Nephron (organoid): Measurements from ENCODE around the gene KDM1A.

Source experiments
- H3K27ac Mint-ChIP-seq, 3 experiments: 2 replicates each; pipeline ENCODE4 v1.8.0; 2020; ENCODE audit warnings: mixed read lengths in 3 of 3, mild to moderate bottlenecking in 2 of 3, moderate library complexity in 1 of 3
- H3K27me3 Mint-ChIP-seq: 2 replicates; pipeline ENCODE4 v1.8.0; 2021; ENCODE audit warnings: low read depth, mild to moderate bottlenecking, moderate library complexity, mixed read lengths
- H3K36me3 Mint-ChIP-seq: 2 replicates; pipeline ENCODE4 v1.8.0; 2020; ENCODE audit warnings: low read depth, mixed read lengths
- H3K4me1 Mint-ChIP-seq: 2 replicates; pipeline ENCODE4 v1.8.0; 2020; ENCODE audit warnings: mixed read lengths
- H3K4me3 Mint-ChIP-seq, 3 experiments: 2 replicates each; pipeline ENCODE4 v1.8.0; 2020; ENCODE audit warnings: mild to moderate bottlenecking in 3 of 3, mixed read lengths in 3 of 3, moderate library complexity in 2 of 3
- H3K9me3 Mint-ChIP-seq: 2 replicates; pipeline ENCODE4 v1.8.0; 2020; ENCODE audit warnings: mixed read lengths
- TF ChIP-seq, protein P1 (sequence below), 3 experiments: fragments of 200-600 bp; sonication (generic); IDR thresholded peaks; one replicate each; pipeline ENCODE4 v1.5.0; 2021; ENCODE audit warnings: antibody characterized with exemption in 3 of 3; ENCODE audit not compliant: unreplicated experiment in 3 of 3

Gene KDM1A

DNA sequence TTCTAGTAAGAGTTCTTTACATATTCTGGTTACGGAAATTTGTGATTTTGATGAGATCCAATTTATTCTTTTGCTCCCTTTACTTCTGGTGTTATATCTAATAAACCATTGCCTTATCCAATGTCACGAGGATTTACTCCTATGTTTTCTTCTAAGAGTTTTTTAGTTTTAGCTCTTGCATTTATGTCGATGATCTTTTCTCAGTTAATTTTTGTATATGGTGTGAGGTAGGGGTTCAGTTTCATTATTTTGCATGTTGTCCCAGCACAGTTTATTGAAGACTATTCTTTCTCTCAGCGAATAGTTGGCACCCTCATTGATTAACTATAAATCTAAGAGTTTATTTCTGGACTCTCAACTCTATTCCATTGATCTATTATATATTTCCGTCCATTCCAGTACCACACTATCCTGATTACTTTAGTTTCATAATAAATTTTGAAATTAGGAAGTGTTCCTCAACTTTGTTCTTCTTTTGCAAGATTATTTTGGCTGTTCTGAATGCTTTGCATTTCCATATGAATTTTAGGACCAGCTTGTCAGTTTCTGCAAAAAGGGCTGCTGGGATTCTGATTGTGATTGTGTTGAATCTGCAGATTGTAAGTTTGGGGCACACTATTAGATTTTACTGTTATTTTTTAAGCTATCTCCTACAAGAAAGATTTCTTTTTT lies 4.0 kb downstream of the KDM1A start:
- peak overlapping the region in 1 of 3 experiments; percentile 25 for H3K27ac Mint-ChIP-seq
- peaks cover 34% of the 10 kb centered on the region for H3K4me1 Mint-ChIP-seq
- peak overlapping the region; percentile 63 to 71 (median 64) for H3K4me3 Mint-ChIP-seq
- H3K36me3 Mint-ChIP-seq = peaks cover 40% of the 10 kb centered on the region
- no peaks in the 10 kb centered on the region for H3K27me3 Mint-ChIP-seq
- TF ChIP-seq, protein P1, sequence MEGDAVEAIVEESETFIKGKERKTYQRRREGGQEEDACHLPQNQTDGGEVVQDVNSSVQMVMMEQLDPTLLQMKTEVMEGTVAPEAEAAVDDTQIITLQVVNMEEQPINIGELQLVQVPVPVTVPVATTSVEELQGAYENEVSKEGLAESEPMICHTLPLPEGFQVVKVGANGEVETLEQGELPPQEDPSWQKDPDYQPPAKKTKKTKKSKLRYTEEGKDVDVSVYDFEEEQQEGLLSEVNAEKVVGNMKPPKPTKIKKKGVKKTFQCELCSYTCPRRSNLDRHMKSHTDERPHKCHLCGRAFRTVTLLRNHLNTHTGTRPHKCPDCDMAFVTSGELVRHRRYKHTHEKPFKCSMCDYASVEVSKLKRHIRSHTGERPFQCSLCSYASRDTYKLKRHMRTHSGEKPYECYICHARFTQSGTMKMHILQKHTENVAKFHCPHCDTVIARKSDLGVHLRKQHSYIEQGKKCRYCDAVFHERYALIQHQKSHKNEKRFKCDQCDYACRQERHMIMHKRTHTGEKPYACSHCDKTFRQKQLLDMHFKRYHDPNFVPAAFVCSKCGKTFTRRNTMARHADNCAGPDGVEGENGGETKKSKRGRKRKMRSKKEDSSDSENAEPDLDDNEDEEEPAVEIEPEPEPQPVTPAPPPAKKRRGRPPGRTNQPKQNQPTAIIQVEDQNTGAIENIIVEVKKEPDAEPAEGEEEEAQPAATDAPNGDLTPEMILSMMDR (IDR thresholded peaks at IDR 0.05; ENCODE audit: unreplicated experiment in 3 of 3) = no peak
- H3K9me3 Mint-ChIP-seq = peaks cover 20% of the 10 kb centered on the region

DNA sequence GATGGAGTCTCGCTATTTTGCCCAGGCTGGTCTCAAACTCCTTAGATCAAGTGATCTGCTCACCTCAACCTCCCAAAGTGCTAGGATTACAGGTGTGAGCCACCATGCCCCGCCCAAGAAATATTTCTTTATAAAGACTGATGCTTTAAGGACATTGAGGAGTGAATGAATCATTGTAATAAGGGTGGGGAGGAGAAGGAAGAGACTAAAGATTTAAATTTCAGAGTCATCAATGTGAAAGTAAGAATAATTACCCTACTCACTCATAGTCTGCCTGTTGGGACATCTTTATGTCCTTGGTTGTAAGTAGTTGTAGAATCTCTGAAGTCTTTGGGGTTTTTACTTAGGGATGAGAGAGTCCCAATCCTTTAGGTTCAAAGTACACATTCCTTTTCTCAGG lies 7.3 kb downstream of the KDM1A start:
- no peaks in the 10 kb centered on the region for H3K27me3 Mint-ChIP-seq
- peaks cover 24% of the 10 kb centered on the region for H3K4me1 Mint-ChIP-seq
- no peak overlapping the region for H3K4me3 Mint-ChIP-seq
- peaks cover 14% of the 10 kb centered on the region for H3K9me3 Mint-ChIP-seq
- TF ChIP-seq, protein P1 (IDR thresholded peaks at IDR 0.05; ENCODE audit: unreplicated experiment in 3 of 3) = no peak
- H3K36me3 Mint-ChIP-seq = peaks cover 41% of the 10 kb centered on the region
- peak overlapping the region in 1 of 3 experiments; percentile 44 for H3K27ac Mint-ChIP-seq

GRCh38 chr1:23027352-23027907 lies 8.2 kb downstream of the KDM1A start:
- TF ChIP-seq, protein P1 (IDR thresholded peaks at IDR 0.05; ENCODE audit: unreplicated experiment in 3 of 3) = no peak
- H3K36me3 Mint-ChIP-seq = peaks cover 40% of the 10 kb centered on the region
- no peak overlapping the region for H3K4me3 Mint-ChIP-seq
- peaks cover 14% of the 10 kb centered on the region for H3K9me3 Mint-ChIP-seq
- no peaks in the 10 kb centered on the region for H3K27me3 Mint-ChIP-seq
- H3K27ac Mint-ChIP-seq = no peak overlapping the region
- H3K4me1 Mint-ChIP-seq = peaks cover 29% of the 10 kb centered on the region

- Mint-ChIP-seq H3K9me3 (no peaks in the 10 kb centered on the region), H3K36me3 (peaks cover 29% of the 10 kb centered on the region), H3K27ac (no peak overlapping the region), H3K4me1 (peaks cover 24% of the 10 kb centered on the region), H3K4me3 (no peak overlapping the region), H3K27me3 (no peaks in the 10 kb centered on the region)
- TF ChIP-seq, protein P1 (IDR thresholded peaks at IDR 0.05; ENCODE audit: unreplicated experiment in 3 of 3) = no peak
Observed at GRCh38 chr1:23029337-23029736, 10.1 kb downstream of the KDM1A start.

DNA sequence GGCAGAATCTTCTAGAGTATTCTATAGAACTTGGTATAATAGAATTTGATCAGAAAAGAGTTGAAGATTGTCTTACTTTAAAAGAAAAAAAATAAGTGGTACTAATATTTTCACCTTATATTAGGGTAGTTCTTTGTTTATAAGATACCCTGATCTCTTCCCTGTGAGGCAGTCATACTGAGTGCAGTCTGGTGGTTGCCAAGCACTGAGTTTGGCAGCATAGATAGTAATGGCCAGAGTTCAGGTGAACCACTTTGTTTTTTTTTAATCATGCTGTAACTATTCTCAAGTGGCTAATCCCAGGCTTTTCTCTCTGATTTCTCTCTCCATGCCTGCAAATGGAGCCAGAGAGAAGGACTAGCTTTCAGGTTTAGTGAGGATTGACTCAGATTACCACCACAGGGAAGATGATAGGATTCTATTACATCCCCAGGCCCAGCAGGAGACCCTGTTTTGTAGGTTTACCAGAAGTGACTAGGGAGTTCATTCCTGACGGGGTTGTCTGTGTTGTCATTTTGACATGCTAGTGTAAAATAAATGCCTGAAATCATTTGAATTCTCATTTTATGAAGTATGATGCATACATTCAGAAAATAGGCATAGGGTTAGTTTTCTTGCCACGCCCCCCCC lies 16.7 kb downstream of the KDM1A start:
- peaks cover 30% of the 10 kb centered on the region for H3K36me3 Mint-ChIP-seq
- peaks cover 14% of the 10 kb centered on the region for H3K4me1 Mint-ChIP-seq
- H3K9me3 Mint-ChIP-seq = no peaks in the 10 kb centered on the region
- H3K27ac Mint-ChIP-seq = no peak overlapping the region
- H3K27me3 Mint-ChIP-seq = no peaks in the 10 kb centered on the region
- no peak overlapping the region for H3K4me3 Mint-ChIP-seq
- TF ChIP-seq, protein P1 (IDR thresholded peaks at IDR 0.05; ENCODE audit: unreplicated experiment in 3 of 3) = no peak
